ENCODE results near the gene HDDC3. TPM values are rescaled to one million over a fixed set of nuclear protein-coding genes. Genes with fewer than 3 reads are reported as not detected.

HDDC3 gene
- total and polyA plus RNA-seq, 9 donors = 10.0 to 13.5 (median 11.6) TPM

- Histone ChIP-seq H3K27ac (ENCODE audit: low read length) (no peak overlapping the region), H3K9me3 (replicated peaks; ENCODE audit: control insufficient read depth, low read depth, low read length) (no peaks in the 10 kb centered on the region), H3K36me3 (ENCODE audit: control insufficient read depth, insufficient read depth, low read length) (peaks cover 74% of the 10 kb centered on the region), H3K27me3 (ENCODE audit: control insufficient read depth, insufficient read depth, low read length) (no peaks in the 10 kb centered on the region), H3K4me1 (ENCODE audit: control insufficient read depth, insufficient read depth, low read length) (no peaks in the 10 kb centered on the region), H3K4me3 (ENCODE audit: low read length) (no peak overlapping the region)
- WGBS (ENCODE audit: insufficient coverage) = 93% methylated on average over 8 of the region's 11 CpGs
- DNase-seq = no peak
Observed at GRCh38 chr15:90892023-90892422, 40.3 kb downstream of the HDDC3 start.

GRCh38 chr15:90891346-90891949 is 40.9 kb downstream of the HDDC3 start:
- Histone ChIP-seq H3K27ac (ENCODE audit: low read length) (no peak overlapping the region), H3K4me1 (ENCODE audit: control insufficient read depth, insufficient read depth, low read length) (peaks cover 2% of the 10 kb centered on the region), H3K27me3 (ENCODE audit: control insufficient read depth, insufficient read depth, low read length) (no peaks in the 10 kb centered on the region), H3K36me3 (ENCODE audit: control insufficient read depth, insufficient read depth, low read length) (peaks cover 79% of the 10 kb centered on the region), H3K4me3 (ENCODE audit: low read length) (no peak overlapping the region), H3K9me3 (replicated peaks; ENCODE audit: control insufficient read depth, low read depth, low read length) (no peaks in the 10 kb centered on the region)
- 92% methylated on average over 6 of the region's 8 CpGs for WGBS (ENCODE audit: insufficient coverage)
- DNase-seq = no peak

- Histone ChIP-seq H3K36me3 (ENCODE audit: control insufficient read depth, insufficient read depth, low read length) (peaks cover 77% of the 10 kb centered on the region), H3K4me1 (ENCODE audit: control insufficient read depth, insufficient read depth, low read length) (peaks cover 7% of the 10 kb centered on the region), H3K27ac (ENCODE audit: low read length) (no peak overlapping the region), H3K27me3 (ENCODE audit: control insufficient read depth, insufficient read depth, low read length) (no peaks in the 10 kb centered on the region), H3K4me3 (ENCODE audit: low read length) (no peak overlapping the region), H3K9me3 (replicated peaks; ENCODE audit: control insufficient read depth, low read depth, low read length) (no peaks in the 10 kb centered on the region)
- WGBS (ENCODE audit: insufficient coverage) = 72% methylated on average over 6 of the region's 12 CpGs
- DNase-seq = no peak
Observed at GRCh38 chr15:90890839-90891238, 41.5 kb downstream of the HDDC3 start.

DNA sequence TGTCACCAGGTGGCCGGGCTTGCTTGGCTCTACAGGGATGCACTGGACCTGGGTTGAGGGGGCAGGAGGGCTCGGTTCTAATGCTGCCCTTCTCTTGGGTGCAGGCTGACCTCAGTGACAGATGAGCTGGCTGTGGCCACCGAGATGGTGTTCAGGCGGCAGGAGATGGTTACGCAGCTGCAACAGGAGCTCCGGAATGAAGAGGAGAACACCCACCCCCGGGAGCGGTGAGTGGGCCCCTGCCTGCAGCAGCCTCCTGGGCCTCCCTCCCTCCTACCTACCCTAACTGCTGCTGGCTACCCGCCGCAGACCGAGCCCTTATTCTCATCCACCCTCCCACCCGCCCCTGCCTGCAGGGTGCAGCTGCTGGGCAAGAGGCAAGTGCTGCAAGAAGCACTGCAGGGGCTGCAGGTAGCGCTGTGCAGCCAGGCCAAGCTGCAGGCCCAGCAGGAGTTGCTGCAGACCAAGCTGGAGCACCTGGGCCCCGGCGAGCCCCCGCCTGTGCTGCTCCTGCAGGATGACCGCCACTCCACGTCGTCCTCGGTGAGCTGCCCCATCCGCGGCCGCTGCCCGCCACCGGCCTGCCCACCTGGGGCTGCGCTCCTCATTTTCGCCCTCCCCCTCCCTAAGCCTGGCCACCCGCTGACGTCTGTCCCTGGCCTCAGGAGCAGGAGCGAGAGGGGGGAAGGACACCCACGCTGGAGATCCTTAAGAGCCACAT is 42.5 kb downstream of the HDDC3 start:
- DNase-seq = no peak
- Histone ChIP-seq H3K27me3 (ENCODE audit: control insufficient read depth, insufficient read depth, low read length) (no peaks in the 10 kb centered on the region), H3K36me3 (ENCODE audit: control insufficient read depth, insufficient read depth, low read length) (peaks cover 69% of the 10 kb centered on the region), H3K4me1 (ENCODE audit: control insufficient read depth, insufficient read depth, low read length) (peaks cover 16% of the 10 kb centered on the region), H3K9me3 (replicated peaks; ENCODE audit: control insufficient read depth, low read depth, low read length) (no peaks in the 10 kb centered on the region), H3K27ac (ENCODE audit: low read length) (no peak overlapping the region), H3K4me3 (ENCODE audit: low read length) (no peak overlapping the region)
- 83% methylated on average over 26 of the region's 31 CpGs for WGBS (ENCODE audit: insufficient coverage)

DNA sequence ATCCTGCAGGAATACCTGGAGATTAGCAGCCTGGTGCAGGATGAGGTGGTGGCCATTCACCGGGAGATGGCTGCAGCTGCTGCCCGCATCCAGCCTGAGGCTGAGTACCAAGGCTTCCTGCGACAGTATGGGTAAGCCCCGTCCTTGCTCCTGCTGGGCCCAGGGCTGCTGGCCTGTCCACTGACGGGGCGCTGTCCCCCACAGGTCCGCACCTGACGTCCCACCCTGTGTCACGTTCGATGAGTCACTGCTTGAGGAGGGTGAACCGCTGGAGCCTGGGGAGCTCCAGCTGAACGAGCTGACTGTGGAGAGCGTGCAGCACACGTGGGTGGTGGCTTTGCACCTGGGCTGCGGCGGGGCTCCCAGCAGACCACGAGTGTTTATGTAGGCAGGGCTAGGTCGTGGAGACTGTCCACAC is 43.0 kb downstream of the HDDC3 start:
- Histone ChIP-seq H3K4me3 (ENCODE audit: low read length) (no peak overlapping the region), H3K36me3 (ENCODE audit: control insufficient read depth, insufficient read depth, low read length) (peaks cover 66% of the 10 kb centered on the region)

DNA sequence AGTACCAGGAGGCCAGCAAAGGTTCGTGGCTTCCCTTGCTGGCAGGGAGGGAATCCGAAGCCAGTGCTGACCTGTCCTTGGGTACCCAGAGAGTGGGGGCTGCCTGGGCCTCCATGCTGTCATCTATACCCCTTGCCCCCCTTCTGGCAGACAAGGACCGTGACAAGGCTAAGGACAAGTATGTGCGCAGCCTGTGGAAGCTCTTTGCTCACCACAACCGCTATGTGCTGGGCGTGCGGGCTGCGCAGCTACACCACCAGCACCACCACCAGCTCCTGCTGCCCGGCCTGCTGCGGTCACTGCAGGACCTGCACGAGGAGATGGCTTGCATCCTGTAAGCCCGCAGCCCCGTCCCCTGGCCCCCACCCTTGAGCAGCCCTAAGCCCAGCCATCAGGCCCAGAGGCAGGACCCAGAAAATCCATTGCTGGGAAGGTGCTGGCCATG is 45.3 kb downstream of the HDDC3 start:
- no peak for DNase-seq
- Histone ChIP-seq H3K4me1 (ENCODE audit: control insufficient read depth, insufficient read depth, low read length) (peaks cover 33% of the 10 kb centered on the region), H3K27me3 (ENCODE audit: control insufficient read depth, insufficient read depth, low read length) (no peaks in the 10 kb centered on the region), H3K9me3 (replicated peaks; ENCODE audit: control insufficient read depth, low read depth, low read length) (no peaks in the 10 kb centered on the region), H3K36me3 (ENCODE audit: control insufficient read depth, insufficient read depth, low read length) (peaks cover 46% of the 10 kb centered on the region), H3K4me3 (ENCODE audit: low read length) (no peak overlapping the region), H3K27ac (ENCODE audit: low read length) (no peak overlapping the region)
- WGBS (ENCODE audit: insufficient coverage) = 90% methylated on average over 10 of the region's 13 CpGs

More for the DNA sequence above, 43.0 kb downstream of the HDDC3 start:
- Histone ChIP-seq H3K27ac (ENCODE audit: low read length) (no peak overlapping the region), H3K4me1 (ENCODE audit: control insufficient read depth, insufficient read depth, low read length) (peaks cover 21% of the 10 kb centered on the region), H3K9me3 (replicated peaks; ENCODE audit: control insufficient read depth, low read depth, low read length) (no peaks in the 10 kb centered on the region), H3K27me3 (ENCODE audit: control insufficient read depth, insufficient read depth, low read length) (no peaks in the 10 kb centered on the region)
- 82% methylated on average over 18 of the region's 18 CpGs for WGBS (ENCODE audit: insufficient coverage)
- DNase-seq = no peak

GRCh38 chr15:90886291-90886614 is 46.1 kb downstream of the HDDC3 start:
- no peak overlapping the region for H3K4me3 ChIP-seq (ENCODE audit: low read length)
- H3K9me3 ChIP-seq (replicated peaks; ENCODE audit: control insufficient read depth, low read depth, low read length) = no peaks in the 10 kb centered on the region
- no peaks in the 10 kb centered on the region for H3K27me3 ChIP-seq (ENCODE audit: control insufficient read depth, insufficient read depth, low read length)
- peaks cover 45% of the 10 kb centered on the region for H3K36me3 ChIP-seq (ENCODE audit: control insufficient read depth, insufficient read depth, low read length)
- H3K4me1 ChIP-seq (ENCODE audit: control insufficient read depth, insufficient read depth, low read length) = peaks cover 33% of the 10 kb centered on the region
- DNase-seq = no peak
- no peak overlapping the region for H3K27ac ChIP-seq (ENCODE audit: low read length)
- no CpG with 5 or more reads among the region's 5 CpGs for WGBS (ENCODE audit: insufficient coverage)

DNA sequence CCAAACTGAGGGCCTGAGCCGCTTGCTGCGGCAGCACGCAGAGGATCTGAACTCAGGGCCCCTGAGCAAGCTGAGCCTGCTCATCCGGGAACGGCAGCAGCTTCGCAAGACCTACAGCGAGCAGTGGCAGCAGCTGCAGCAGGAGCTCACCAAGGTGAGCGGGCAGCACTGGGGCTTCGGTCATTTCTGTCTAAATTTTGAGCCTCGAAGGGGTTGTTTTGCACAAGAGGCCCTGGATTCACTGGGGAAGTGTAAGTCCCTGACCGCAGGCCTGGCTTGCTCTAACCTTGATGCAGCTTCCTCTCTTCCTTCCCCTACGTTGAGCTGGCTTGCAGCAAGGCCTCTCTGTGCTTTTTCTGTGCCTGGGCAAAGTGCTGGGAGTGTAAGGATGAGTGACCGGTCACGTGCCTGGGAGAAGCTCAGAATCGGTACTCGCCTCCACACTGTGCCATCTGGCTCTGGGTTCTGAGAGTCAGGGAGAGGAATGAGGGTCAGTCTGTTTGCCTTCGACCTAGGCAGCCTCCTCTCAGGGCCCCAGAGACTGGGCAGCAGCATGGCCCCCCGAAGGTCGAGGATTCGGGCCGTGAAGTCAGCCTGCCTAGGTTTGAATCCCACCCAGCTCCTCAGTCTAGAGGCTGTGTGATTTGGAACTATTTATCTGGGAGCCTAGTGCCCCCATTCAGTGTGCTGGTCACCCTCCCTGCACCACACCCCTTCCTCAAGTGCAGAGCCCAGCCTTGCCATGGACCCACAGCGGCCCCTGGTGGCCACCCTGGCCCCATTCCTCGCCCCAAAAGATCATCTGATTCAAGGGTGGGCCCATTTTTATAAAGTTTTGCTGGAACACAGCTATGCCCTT is 46.7 kb downstream of the HDDC3 start:
- Histone ChIP-seq H3K9me3 (replicated peaks; ENCODE audit: control insufficient read depth, low read depth, low read length) (no peaks in the 10 kb centered on the region), H3K27ac (ENCODE audit: low read length) (peak overlapping the region; percentile 96), H3K27me3 (ENCODE audit: control insufficient read depth, insufficient read depth, low read length) (no peaks in the 10 kb centered on the region), H3K36me3 (ENCODE audit: control insufficient read depth, insufficient read depth, low read length) (peaks cover 45% of the 10 kb centered on the region), H3K4me3 (ENCODE audit: low read length) (peak overlapping the region; percentile 63), H3K4me1 (ENCODE audit: control insufficient read depth, insufficient read depth, low read length) (peaks cover 33% of the 10 kb centered on the region)
- WGBS (ENCODE audit: insufficient coverage) = 41% methylated on average over 11 of the region's 23 CpGs
- peak; percentile 82 for DNase-seq

DNA sequence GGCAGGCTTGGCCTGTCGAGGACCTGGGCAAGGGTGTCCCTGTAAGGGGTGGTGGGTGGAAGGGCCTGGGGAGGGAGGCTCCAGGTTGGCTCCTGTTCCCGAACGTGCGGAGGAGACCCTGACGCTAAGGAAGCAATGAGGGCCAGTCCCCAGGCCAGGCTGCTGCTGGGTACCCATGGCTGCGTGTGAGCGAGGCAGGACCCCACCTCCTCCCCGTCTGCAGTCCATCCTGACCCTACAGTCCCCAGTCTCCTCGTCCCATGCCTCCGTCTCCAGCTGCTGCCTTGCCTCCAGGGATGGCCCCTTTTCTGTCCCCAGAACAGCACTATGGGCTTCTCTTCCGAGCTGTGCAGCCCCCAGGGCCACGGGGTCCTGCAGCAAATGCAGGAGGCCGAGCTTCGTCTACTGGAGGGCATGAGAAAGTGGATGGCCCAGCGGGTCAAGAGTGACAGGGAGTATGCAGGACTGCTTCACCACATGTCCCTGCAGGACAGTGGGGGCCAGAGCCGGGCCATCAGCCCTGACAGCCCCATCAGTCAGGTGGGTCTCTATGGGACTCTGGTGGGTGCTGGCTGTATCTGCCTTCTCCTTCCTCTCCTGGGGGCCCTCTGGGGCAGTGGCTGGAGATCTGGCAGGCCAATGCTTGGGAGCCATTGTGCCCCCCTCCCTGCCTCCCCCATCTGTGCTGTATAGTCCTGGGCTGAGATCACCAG is 47.5 kb downstream of the HDDC3 start:
- 14% methylated on average over 16 of the region's 16 CpGs for WGBS (ENCODE audit: insufficient coverage)
- H3K4me1 ChIP-seq (ENCODE audit: control insufficient read depth, insufficient read depth, low read length) = peaks cover 33% of the 10 kb centered on the region
- peak overlapping the region; percentile 63 for H3K4me3 ChIP-seq (ENCODE audit: low read length)
- no peaks in the 10 kb centered on the region for H3K27me3 ChIP-seq (ENCODE audit: control insufficient read depth, insufficient read depth, low read length)
- no peaks in the 10 kb centered on the region for H3K9me3 ChIP-seq (replicated peaks; ENCODE audit: control insufficient read depth, low read depth, low read length)
- H3K36me3 ChIP-seq (ENCODE audit: control insufficient read depth, insufficient read depth, low read length) = peaks cover 45% of the 10 kb centered on the region
- H3K27ac ChIP-seq (ENCODE audit: low read length) = peak overlapping the region; percentile 96
- DNase-seq = no peak

Measured in muscle of leg (tissue), 11 donors.